Brain microvascular endothelial cell (primary cell): Measurements from ENCODE around the gene ADAMTSL2.

Experiments
- DNase-seq: peaks from one replicate; pipeline ENCODE4 v3.0.0-alpha.2; 2020
- H3K27ac ChIP-seq: fragments of 250-450 bp; sonication (Bioruptor Pico); 2 replicates; pipeline ENCODE4 v1.5.1; 2020; ENCODE audit warnings: mild to moderate bottlenecking, moderate library complexity
- H3K27me3 ChIP-seq: fragments of 250-450 bp; sonication (Bioruptor Pico); replicated peaks from 2 replicates; pipeline ENCODE4 v1.5.1; 2020; ENCODE audit warnings: mild to moderate bottlenecking
- H3K36me3 ChIP-seq: fragments of 250-450 bp; sonication (Bioruptor Pico); replicated peaks from 2 replicates; pipeline ENCODE4 v1.5.1; 2020; ENCODE audit warnings: mild to moderate bottlenecking
- H3K4me3 ChIP-seq: 2 replicates; pipeline ENCODE4 v1.5.1; 2011; ENCODE audit warnings: low read depth, mild to moderate bottlenecking, control low read depth, low read length, moderate library complexity
- in situ Hi-C: cut with HindIII; loops from 2 replicates; pipeline ENCODE4 v1.10.0; 2017; ENCODE audit warnings: low sequenced_read_pairs, low pct_ligation_motif_present
- TF ChIP-seq, protein P1 (sequence below): IDR thresholded peaks from 2 replicates; pipeline ENCODE4 v1.5.1; 2011; ENCODE audit warnings: low read depth, mild to moderate bottlenecking, moderate library complexity, low read length, control low read depth, inconsistent platforms; ENCODE audit errors: missing control alignments

The ADAMTSL2 gene

DNA sequence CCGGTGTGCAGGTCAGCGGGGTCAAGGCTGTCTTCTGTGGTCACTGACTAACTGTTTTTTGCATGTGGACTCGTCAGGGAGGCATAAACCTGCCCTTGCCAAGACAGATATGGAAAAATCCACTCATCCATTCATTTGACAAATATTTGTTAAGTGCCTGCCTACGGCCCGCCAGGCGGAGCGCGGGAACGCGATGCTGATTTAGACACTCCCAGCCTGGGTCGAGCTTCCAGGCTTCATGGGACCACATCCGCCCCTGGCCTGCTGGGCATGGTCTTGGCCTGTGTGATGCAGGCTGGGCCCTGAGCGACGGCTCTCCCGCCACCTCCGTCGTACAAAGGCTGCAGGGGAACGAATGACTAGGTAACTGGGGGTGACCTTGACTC lies 27.9 kb upstream of the ADAMTSL2 start:
- peak; percentile 19 for DNase-seq
- Histone ChIP-seq H3K4me3 (no peak overlapping the region), H3K27ac (no peak overlapping the region), H3K36me3 (no peaks in the 10 kb centered on the region), H3K27me3 (no peaks in the 10 kb centered on the region)
- in situ Hi-C loops: no loop called here
- TF ChIP-seq, protein P1, sequence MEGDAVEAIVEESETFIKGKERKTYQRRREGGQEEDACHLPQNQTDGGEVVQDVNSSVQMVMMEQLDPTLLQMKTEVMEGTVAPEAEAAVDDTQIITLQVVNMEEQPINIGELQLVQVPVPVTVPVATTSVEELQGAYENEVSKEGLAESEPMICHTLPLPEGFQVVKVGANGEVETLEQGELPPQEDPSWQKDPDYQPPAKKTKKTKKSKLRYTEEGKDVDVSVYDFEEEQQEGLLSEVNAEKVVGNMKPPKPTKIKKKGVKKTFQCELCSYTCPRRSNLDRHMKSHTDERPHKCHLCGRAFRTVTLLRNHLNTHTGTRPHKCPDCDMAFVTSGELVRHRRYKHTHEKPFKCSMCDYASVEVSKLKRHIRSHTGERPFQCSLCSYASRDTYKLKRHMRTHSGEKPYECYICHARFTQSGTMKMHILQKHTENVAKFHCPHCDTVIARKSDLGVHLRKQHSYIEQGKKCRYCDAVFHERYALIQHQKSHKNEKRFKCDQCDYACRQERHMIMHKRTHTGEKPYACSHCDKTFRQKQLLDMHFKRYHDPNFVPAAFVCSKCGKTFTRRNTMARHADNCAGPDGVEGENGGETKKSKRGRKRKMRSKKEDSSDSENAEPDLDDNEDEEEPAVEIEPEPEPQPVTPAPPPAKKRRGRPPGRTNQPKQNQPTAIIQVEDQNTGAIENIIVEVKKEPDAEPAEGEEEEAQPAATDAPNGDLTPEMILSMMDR: peak; percentile 3

DNA sequence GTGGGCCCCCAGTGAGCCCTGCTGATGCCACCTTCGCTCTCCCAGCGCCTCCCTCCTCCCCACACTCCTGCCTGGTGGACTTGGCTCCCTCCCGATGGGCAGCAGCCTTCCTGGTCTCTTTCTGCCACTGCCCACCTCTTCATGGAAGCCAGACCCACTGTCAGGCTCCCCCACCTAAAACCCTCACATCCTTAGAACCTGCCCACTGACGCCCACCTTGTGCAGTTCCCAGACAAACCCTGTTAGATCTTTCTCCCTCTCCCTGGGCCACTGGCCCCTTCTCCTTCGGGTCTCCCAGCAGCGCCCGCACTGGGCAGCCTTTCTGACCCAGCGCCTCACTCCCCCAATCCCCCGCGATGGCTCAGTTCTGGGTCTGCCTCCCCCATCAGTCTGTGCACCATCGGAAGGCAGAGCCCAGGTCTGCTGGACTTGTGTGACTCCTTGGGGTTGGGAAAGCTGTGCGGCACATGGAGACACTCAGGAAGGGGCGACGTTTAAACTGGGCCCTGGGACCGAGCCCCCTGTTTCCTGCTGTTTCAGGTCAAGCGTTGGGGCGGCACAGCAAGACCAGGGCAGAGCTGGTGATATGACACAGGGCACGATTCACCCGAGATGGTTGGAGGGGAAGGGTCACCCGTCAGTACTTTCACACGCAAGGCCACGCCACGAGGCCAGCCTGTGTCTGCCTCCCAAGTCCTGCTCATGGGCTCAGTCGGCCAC lies 27.1 kb upstream of the ADAMTSL2 start:
- in situ Hi-C loops: no loop called here
- TF ChIP-seq, protein P1: no peak
- no peak overlapping the region for H3K27ac ChIP-seq

DNA sequence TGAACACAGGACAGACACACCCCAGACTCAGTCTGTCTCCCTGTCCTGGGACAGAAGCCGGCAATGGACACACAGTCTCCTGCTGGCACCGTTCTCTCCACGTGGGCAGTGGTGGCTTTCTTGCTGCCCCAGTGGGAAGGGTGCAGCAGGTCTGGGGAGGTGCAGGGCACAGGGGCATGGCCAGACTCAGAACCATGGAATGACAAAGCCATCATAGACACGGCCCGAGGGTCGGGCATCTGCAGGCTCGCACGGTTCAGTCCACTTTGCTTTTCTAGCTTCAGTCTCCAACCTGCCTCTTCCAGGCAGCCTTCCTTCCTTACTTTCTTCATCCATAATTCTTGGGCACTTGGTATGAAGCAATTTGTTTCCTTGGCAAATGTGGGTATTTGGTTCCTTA lies 26.5 kb upstream of the ADAMTSL2 start:
- H3K27me3 ChIP-seq: no peaks in the 10 kb centered on the region
- DNase-seq: no peak
- H3K4me3 ChIP-seq: no peak overlapping the region
- TF ChIP-seq, protein P1: no peak
- in situ Hi-C loops: no loop called here
- H3K36me3 ChIP-seq: no peaks in the 10 kb centered on the region
- no peak overlapping the region for H3K27ac ChIP-seq

More for the DNA sequence above, 27.1 kb upstream of the ADAMTSL2 start:
- Histone ChIP-seq H3K36me3 (no peaks in the 10 kb centered on the region), H3K4me3 (no peak overlapping the region), H3K27me3 (no peaks in the 10 kb centered on the region)
- DNase-seq: no peak

DNA sequence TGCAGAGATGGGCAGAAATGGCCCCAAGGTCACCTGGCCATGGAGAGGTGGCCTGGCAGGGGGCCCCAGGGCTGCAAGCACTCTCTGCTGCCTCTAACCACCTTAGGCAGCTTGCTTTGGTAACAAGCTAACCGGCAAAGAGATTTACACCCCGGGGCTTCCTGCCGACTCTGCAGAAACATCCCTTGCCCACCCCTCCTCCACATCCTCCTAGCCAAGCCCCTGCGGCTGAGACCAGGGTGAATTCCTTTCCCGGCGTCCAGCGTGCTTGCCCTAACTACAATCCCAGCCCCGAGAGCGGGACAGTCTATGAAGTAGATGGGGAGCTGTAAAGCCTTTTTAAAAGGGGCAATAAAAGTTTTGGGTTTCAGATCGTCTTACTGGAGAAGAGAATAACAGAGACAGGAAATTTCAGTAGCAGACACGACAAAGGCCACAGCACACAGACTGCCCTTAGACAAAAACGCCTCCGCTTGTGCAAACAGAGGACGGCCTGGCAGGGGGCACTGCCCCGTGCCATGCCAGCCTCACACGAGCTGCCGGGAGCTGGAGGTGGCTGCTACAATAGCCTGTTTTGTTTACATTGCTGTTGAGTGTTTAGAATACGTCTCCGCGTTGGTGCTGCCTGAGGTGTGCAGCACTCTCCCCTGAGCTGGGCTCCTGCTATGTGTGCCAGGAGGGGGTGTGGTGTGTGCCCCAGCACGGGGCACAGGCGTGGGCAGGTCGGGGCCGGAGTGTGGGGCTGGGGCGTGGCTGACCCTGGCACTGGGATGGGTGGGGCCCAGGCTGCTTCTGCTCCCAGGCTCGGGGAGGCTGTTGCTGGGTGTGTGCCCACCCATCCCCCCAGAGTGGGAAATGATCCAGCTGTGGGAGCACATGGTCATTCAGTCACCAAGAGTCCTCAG lies 25.1 kb upstream of the ADAMTSL2 start:
- TF ChIP-seq, protein P1: no peak
- H3K27me3 ChIP-seq: no peaks in the 10 kb centered on the region
- no peak overlapping the region for H3K27ac ChIP-seq
- H3K4me3 ChIP-seq: no peak overlapping the region
- in situ Hi-C loops: no loop called here
- DNase-seq: no peak
- H3K36me3 ChIP-seq: no peaks in the 10 kb centered on the region

DNA sequence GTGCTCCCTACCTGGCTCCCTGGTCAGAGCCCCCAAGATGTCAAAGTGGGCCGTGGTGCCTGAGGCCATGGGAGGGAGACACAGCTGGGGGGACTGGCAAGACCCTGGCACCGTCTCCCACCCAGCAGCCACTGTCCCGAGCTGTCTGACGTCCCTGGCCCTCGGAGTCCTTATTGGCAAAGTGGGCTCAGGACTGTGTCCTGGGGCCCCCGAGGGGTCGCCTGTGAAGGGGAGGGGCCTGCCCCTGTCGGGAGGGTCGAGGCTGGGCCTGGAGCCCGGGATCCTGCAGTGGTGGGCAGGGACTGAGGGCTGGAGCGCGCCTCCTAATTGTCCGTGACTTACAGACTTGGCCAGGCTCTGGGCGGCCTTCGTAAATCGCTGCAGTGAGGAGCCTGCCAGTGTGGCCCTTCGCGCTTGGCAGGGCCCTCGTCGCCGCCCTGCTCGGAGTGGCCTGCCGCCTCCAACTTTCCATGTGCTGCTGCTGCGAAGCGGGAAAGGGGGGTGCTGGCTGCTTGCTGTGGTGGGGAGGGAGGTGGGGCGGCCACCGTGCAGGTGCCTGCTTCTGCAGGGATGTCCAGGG lies 23.5 kb upstream of the ADAMTSL2 start:
- H3K27me3 ChIP-seq: no peaks in the 10 kb centered on the region
- no peak overlapping the region for H3K27ac ChIP-seq
- no peak for DNase-seq
- no peaks in the 10 kb centered on the region for H3K36me3 ChIP-seq
- in situ Hi-C loops: no loop called here
- TF ChIP-seq, protein P1: no peak
- no peak overlapping the region for H3K4me3 ChIP-seq
